ENCODE data around the gene CFAP53.

- TF ChIP-seq CTCF (IDR thresholded peaks at IDR 0.05) (no peak), EP300 (IDR thresholded peaks at IDR 0.05) (no peak)
These were observed 82.7 kb downstream of the CFAP53 start for GRCh38 chr18:50183556-50183955.
